K562 (cell line): ENCODE measurements around the gene KIR3DL2. TPM values are rescaled to one million over a fixed set of nuclear protein-coding genes. Genes with fewer than 3 reads are reported as not detected.
A peak's percentile ranks its signal among the peaks of the same experiment; 100 is the strongest.

Experiments
- BRF1 ChIP-seq: IDR thresholded peaks from 3 replicates; pipeline ENCODE4 v1.6.1; 2011; ENCODE audit warnings: borderline replicate concordance, mild to moderate bottlenecking; ENCODE audit not compliant: insufficient read length; ENCODE audit errors: extremely low read depth
- HOXB6 ChIP-seq: fragments of 250-450 bp; sonication (Bioruptor Pico); IDR thresholded peaks from 2 replicates; pipeline ENCODE4 v1.5.1; 2022; ENCODE audit warnings: mild to moderate bottlenecking, borderline replicate concordance
- REST ChIP-seq, 2 experiments: fragments of 450-650 bp; formaldehyde crosslinking in 1 of 2; IDR thresholded peaks; 2 replicates each; pipeline versions ENCODE4 v1.4.0 to v1.6.1; 2014 to 2020; ENCODE audit warnings: mild to moderate bottlenecking in 2 of 2, borderline replicate concordance in 1 of 2, low read depth in 1 of 2
- polyA plus RNA-seq, 8 experiments: library from polyadenylated mRNA; depleted of rRNA in 4 of 8; stranded (reverse) in 5 of 8; unstranded in 3 of 8; fragments of >200 nt; fragmentation: Nextera tagmentation in 2 of 8; fragmentation: Illumina TruSeq in 1 of 8; extraction: Ambion mirVana in 2 of 8; extraction: Trizol in 1 of 8; gene quantifications; 2 replicates each; pipeline versions ENCODE4 v1.2.1 to v1.2.3, GENCODE V29; 2011 to 2014; ENCODE audit warnings: inconsistent platforms in 1 of 8, missing spikeins in 1 of 8
- total RNA-seq, 7 experiments: library from RNA; depleted of rRNA in 6 of 7; stranded (reverse); fragments of >200 nt in 6 of 7; fragmentation: Illumina TruSeq in 2 of 7; extraction: Trizol in 2 of 7; gene quantifications; 2 replicates each; pipeline versions ENCODE4 v1.2.1 to v1.2.3, GENCODE V29; 2011 to 2021; ENCODE audit warnings: low replicate concordance in 1 of 7

KIR3DL2 gene
- total and polyA plus RNA-seq, 9 of the 15 experiments (the other 6 are each of a cell fraction or from before 2014, with no cell fraction given): not detected

- TF ChIP-seq BRF1 (no peak), HOXB6 (no peak), REST (IDR thresholded peaks at IDR 0.05; ENCODE audit: borderline replicate concordance) (peak; percentile 12; the same call in 1 of the 2 replicates), REST (CRISPR knock-in tag; IDR thresholded peaks at IDR 0.05; ENCODE audit: low read depth) (no peak)
Measured at GRCh38 chr19:54882758-54883157, 32.5 kb downstream of the KIR3DL2 start (continued).
